K562 (cell line): ENCODE measurements around the gene HOXC5. TPM values are rescaled to one million over a fixed set of nuclear protein-coding genes. Genes with fewer than 3 reads are reported as not detected.
A peak's percentile ranks its signal among the peaks of the same experiment; 100 is the strongest.

ENCODE experiments used
- ATAC-seq: fragments of 200-7000 bp; cut with Tn5 transposase; 3 replicates; pipeline ENCODE4 v1.9.1; 2020; ENCODE audit warnings: moderate library complexity
- BruUV-seq: library from RNA; stranded (reverse); fragments of 400-500 nt; replicated peaks from 2 replicates; lab custom pipeline; 2021; lab: Mats Ljungman, UMichigan
- CTCF ChIA-PET: fragments of 300-600 bp; formaldehyde crosslinking; extraction: SDS; loops from one replicate; lab custom pipeline; 2021; ENCODE audit warnings: low intra/inter-chr PET ratio; lab: Yijun Ruan, JAX
- POLR2A ChIA-PET: fragments of 300-600, 350-650 bp; sonication (Branson Sonifier 250); formaldehyde crosslinking; extraction: SDS; loops from one replicate; lab custom pipeline; 2021; ENCODE audit warnings: antibody characterized with exemption, inconsistent platforms; lab: Yijun Ruan, JAX
- DNase-seq, 4 experiments: peaks; one replicate each; pipeline versions ENCODE4 v3.0.0 to v3.0.0-alpha.2; 2011 to 2018; ENCODE audit warnings: low spot score in 3 of 4, mixed read lengths in 3 of 4; ENCODE audit errors: extremely low read depth in 1 of 4
- FAIRE-seq: peaks from 2 replicates; lab custom pipeline; 2011; peaks lifted over from hg19 to GRCh38; lab: Jason Lieb, UNC
- H2AFZ ChIP-seq: 2 replicates; pipeline ENCODE4 v1.6.0; 2011; ENCODE audit warnings: low read depth, low read length, control low read depth, inconsistent platforms
- H3K27ac ChIP-seq: fragments of 200-600 bp; 3 replicates; pipeline ENCODE4 v1.8.0; 2011; ENCODE audit warnings: low read depth, mild to moderate bottlenecking, control low read depth, inconsistent platforms, low read length, moderate library complexity, mixed read lengths; ENCODE audit errors: extremely low read depth
- H3K27me3 ChIP-seq, 2 experiments: fragments of 300-600 bp in 1 of 2; 2 replicates in 1 of 2; 3 replicates in 1 of 2; pipeline versions ENCODE4 v1.6.0 to v1.8.0; 2011; ENCODE audit warnings: inconsistent platforms in 2 of 2, low read length in 2 of 2, mild to moderate bottlenecking in 1 of 2, mixed read lengths in 1 of 2, moderate library complexity in 1 of 2; ENCODE audit not compliant: control insufficient read depth in 2 of 2, insufficient read depth in 2 of 2
- H3K36me3 ChIP-seq: fragments of 300-600 bp; 3 replicates; pipeline ENCODE4 v1.8.0; 2011; ENCODE audit warnings: mild to moderate bottlenecking, low read length, inconsistent platforms; ENCODE audit not compliant: control insufficient read depth, insufficient read depth
- H3K4me1 ChIP-seq, 2 experiments: fragments of 200-600 bp in 1 of 2; replicated peaks in 1 of 2; 2 replicates in 1 of 2; 3 replicates in 1 of 2; pipeline versions ENCODE4 v1.5.1 to v1.8.0; 2011; ENCODE audit warnings: inconsistent platforms in 2 of 2, low read length in 2 of 2, mild to moderate bottlenecking in 1 of 2, mixed read lengths in 1 of 2, moderate library complexity in 1 of 2; ENCODE audit not compliant: control insufficient read depth in 2 of 2, insufficient read depth in 2 of 2
- H3K4me2 ChIP-seq: 2 replicates; pipeline ENCODE4 v1.6.1; 2011; ENCODE audit warnings: low read length, control low read depth, inconsistent platforms, mixed read lengths; ENCODE audit not compliant: insufficient read depth
- H3K4me3 ChIP-seq: fragments of 200-600 bp; sonication (generic), shearing (Covaris generic); 2 replicates; pipeline ENCODE4 v1.5.1; 2016; ENCODE audit warnings: control low read depth, inconsistent platforms
- H3K79me2 ChIP-seq: fragments of 200-600 bp; 3 replicates; pipeline ENCODE4 v1.8.0; 2011; ENCODE audit warnings: low read length, inconsistent platforms; ENCODE audit not compliant: control insufficient read depth, insufficient read depth
- H3K9ac ChIP-seq, 2 experiments: 2 replicates each; pipeline versions ENCODE4 v1.6.0 to v1.6.1; 2011; ENCODE audit warnings: low read depth in 2 of 2, low read length in 2 of 2, control low read depth in 1 of 2, inconsistent platforms in 1 of 2, mild to moderate bottlenecking in 1 of 2, mixed read lengths in 1 of 2; ENCODE audit not compliant: insufficient read depth in 1 of 2
- H3K9me1 ChIP-seq: one replicate; pipeline ENCODE4 v1.6.0; 2011; ENCODE audit warnings: inconsistent platforms, mild to moderate bottlenecking, low read length, moderate library complexity; ENCODE audit not compliant: control insufficient read depth, insufficient read depth
- H3K9me3 ChIP-seq: replicated peaks from 2 replicates; pipeline ENCODE4 v1.5.1; 2011; ENCODE audit warnings: low read depth, low read length, inconsistent platforms; ENCODE audit not compliant: control insufficient read depth, insufficient read depth
- H4K20me1 ChIP-seq: replicated peaks from 2 replicates; pipeline ENCODE4 v1.6.1; 2011; ENCODE audit warnings: low read length, inconsistent platforms, mixed read lengths; ENCODE audit not compliant: control insufficient read depth, insufficient read depth
- CC2D1A ChIP-seq: fragments of 450-650 bp; IDR thresholded peaks from 2 replicates; pipeline ENCODE4 v1.6.1; 2017; ENCODE audit warnings: mild to moderate bottlenecking
- NR2F6 ChIP-seq: fragments of 450-650 bp; formaldehyde crosslinking; IDR thresholded peaks from 2 replicates; pipeline ENCODE4 v1.4.0; 2020; ENCODE audit warnings: mild to moderate bottlenecking
- SMAD2 ChIP-seq: fragments of 150-350 bp; IDR thresholded peaks from 2 replicates; pipeline ENCODE4 v1.6.1; 2014; ENCODE audit warnings: low read depth, mild to moderate bottlenecking, low read length
- ZNF280A ChIP-seq: fragments of 450-650 bp; IDR thresholded peaks from 2 replicates; pipeline ENCODE4 v1.6.1; 2018; ENCODE audit warnings: mild to moderate bottlenecking, low read depth; ENCODE audit not compliant: partially characterized antibody
- ZNF347 ChIP-seq: fragments of 450-650 bp; formaldehyde crosslinking; IDR thresholded peaks from 2 replicates; pipeline ENCODE4 v1.4.0; 2020; ENCODE audit warnings: low read depth, mild to moderate bottlenecking, moderate library complexity
- WGBS: fragments of 100-300 bp; shearing (Covaris generic); methylation state at CpG from one replicate; pipeline ENCODE4 v1.1.6; 2016; ENCODE audit warnings: low coverage, mixed read lengths; ENCODE audit not compliant: insufficient coverage; ENCODE audit errors: missing lambda C conversion rate; 5-methylcytosine and 5-hydroxymethylcytosine counted together
- in situ Hi-C: fragments of 300-500 bp; cut with MboI; formaldehyde crosslinking; loops from 4 replicates; pipeline ENCODE4 v1.15.0; 2018; ENCODE audit warnings: inconsistent platforms, mixed read lengths
- intact Hi-C: fragments of 100-400 bp; cut with micrococcal nuclease; formaldehyde crosslinking; loops from 2 replicates; pipeline ENCODE4 v1.14.2; 2022
- polyA plus RNA-seq, 8 experiments: library from polyadenylated mRNA; depleted of rRNA in 4 of 8; stranded (reverse) in 5 of 8; unstranded in 3 of 8; fragments of >200 nt; fragmentation: Nextera tagmentation in 2 of 8; fragmentation: Illumina TruSeq in 1 of 8; extraction: Ambion mirVana in 2 of 8; extraction: Trizol in 1 of 8; gene quantifications; 2 replicates each; pipeline versions ENCODE4 v1.2.1 to v1.2.3, GENCODE V29; 2011 to 2014; ENCODE audit warnings: inconsistent platforms in 1 of 8, missing spikeins in 1 of 8
- total RNA-seq, 7 experiments: library from RNA; depleted of rRNA in 6 of 7; stranded (reverse); fragments of >200 nt in 6 of 7; fragmentation: Illumina TruSeq in 2 of 7; extraction: Trizol in 2 of 7; gene quantifications; 2 replicates each; pipeline versions ENCODE4 v1.2.1 to v1.2.3, GENCODE V29; 2011 to 2021; ENCODE audit warnings: low replicate concordance in 1 of 7

The HOXC5 gene
- total and polyA plus RNA-seq, 9 of the 15 experiments (the other 6 are each of a cell fraction or from before 2014, with no cell fraction given), result 0.10 to 0.44 (median 0.18) TPM; not detected in 4

GRCh38 chr12:54039417-54040147, 6.7 kb downstream of the HOXC5 start:
- WGBS, result 12% methylated on average over 16 of the region's 16 CpGs
- BruUV-seq, result no TSS peak
- no peak overlapping the region for H3K4me3 ChIP-seq
- DNase-seq, result no peak
- CTCF ChIA-PET, result no interaction called here
- H2AFZ ChIP-seq, result peak overlapping the region; percentile 56
- FAIRE-seq, result no peak
- peak overlapping the region; percentile 27; the same call in 1 of the 2 replicates for H3K4me2 ChIP-seq
- H3K4me1 ChIP-seq, result peaks cover 0 to 5% of the 10 kb centered on the region in 2 experiments; a peak in 3 of 5 replicates
- intact Hi-C loops, result no loop called here
- no peaks in the 10 kb centered on the region for H3K9me1 ChIP-seq
- H3K79me2 ChIP-seq, result no peaks in the 10 kb centered on the region
- H3K36me3 ChIP-seq, result no peaks in the 10 kb centered on the region
- H3K9ac ChIP-seq, result no peak overlapping the region
- H3K27ac ChIP-seq, result no peak overlapping the region
- H4K20me1 ChIP-seq, result no peaks in the 10 kb centered on the region
- in situ Hi-C loops, result loop anchor here (5.0 kb wide), 1 partner anchor 93 kb away; no protein-coding TSS in a partner anchor
- H3K27me3 ChIP-seq, result peaks cover 12 to 13% of the 10 kb centered on the region in 2 experiments; a peak in 3 of 5 replicates
- H3K9me3 ChIP-seq, result no peaks in the 10 kb centered on the region
- TF ChIP-seq NR2F6 (no peak), ZNF280A (no peak), SMAD2 (no peak), ZNF347 (CRISPR knock-in tag) (no peak), CC2D1A (no peak)
- POLR2A ChIA-PET, result interaction anchor here (1.0 to 1.1 kb wide), 2 partner anchors 10 to 12 kb away, joined by 3 read pairs; no protein-coding TSS in a partner anchor
- no peak; the same call in 2 of the 3 replicates for ATAC-seq
